ENCODE data around the gene TNPO2.

TNPO2 gene

GRCh38 chr19:12676384-12676792 is 47.3 kb downstream of the TNPO2 start:
- Histone ChIP-seq H3K9me3 (ENCODE audit: control insufficient read depth in 2 of 2, low read length in 2 of 2) (no peaks in the 10 kb centered on the region), H3K36me3 (ENCODE audit: control insufficient read depth in 2 of 2, insufficient read depth in 2 of 2, low read length in 2 of 2) (peaks cover 38 to 53% of the 10 kb centered on the region in 2 donors), H3K4me3 (ENCODE audit: low read length in 2 of 2) (peak overlapping the region in 1 of 2 donors; percentile 22), H3K27me3 (ENCODE audit: control insufficient read depth in 1 of 2, insufficient read depth in 2 of 2, low read length in 2 of 2) (no peaks in the 10 kb centered on the region), H3K4me1 (ENCODE audit: control insufficient read depth, insufficient read depth, low read length) (peaks cover 13% of the 10 kb centered on the region), H3K9ac (ENCODE audit: low read length in 2 of 2) (no peak overlapping the region), H3K27ac (ENCODE audit: low read length) (no peak overlapping the region)

- Histone ChIP-seq H3K4me1 (ENCODE audit: control insufficient read depth, insufficient read depth, low read length) (peaks cover 13% of the 10 kb centered on the region), H3K4me3 (ENCODE audit: low read length in 2 of 2) (peak overlapping the region in 1 of 2 donors; percentile 22), H3K27ac (ENCODE audit: low read length) (no peak overlapping the region), H3K27me3 (ENCODE audit: control insufficient read depth in 1 of 2, insufficient read depth in 2 of 2, low read length in 2 of 2) (no peaks in the 10 kb centered on the region), H3K36me3 (ENCODE audit: control insufficient read depth in 2 of 2, insufficient read depth in 2 of 2, low read length in 2 of 2) (peaks cover 38 to 53% of the 10 kb centered on the region in 2 donors), H3K9me3 (ENCODE audit: control insufficient read depth in 2 of 2, low read length in 2 of 2) (no peaks in the 10 kb centered on the region), H3K9ac (ENCODE audit: low read length in 2 of 2) (no peak overlapping the region)
Measured at GRCh38 chr19:12675940-12676339, 47.8 kb downstream of the TNPO2 start.

DNA sequence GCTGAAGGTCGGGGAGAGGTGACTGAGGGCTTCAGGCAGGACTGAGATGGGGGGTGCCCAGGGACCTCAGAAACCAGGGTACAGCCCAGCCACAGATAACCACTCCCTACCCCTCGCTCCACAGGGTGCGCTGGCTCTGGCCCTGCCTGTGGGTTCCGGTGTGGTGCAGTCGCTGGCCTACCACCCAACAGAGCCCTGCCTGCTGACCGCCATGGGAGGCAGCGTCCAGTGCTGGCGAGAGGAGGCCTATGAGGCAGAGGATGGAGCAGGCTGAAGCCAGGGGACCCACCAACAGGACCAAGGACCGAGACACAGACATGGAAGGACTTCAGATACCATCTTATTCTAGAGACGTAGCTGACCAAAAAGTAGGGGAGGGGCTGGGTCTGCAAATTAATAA is 48.3 kb downstream of the TNPO2 start:
- Histone ChIP-seq H3K4me1 (ENCODE audit: control insufficient read depth, insufficient read depth, low read length) (peaks cover 17% of the 10 kb centered on the region), H3K27me3 (ENCODE audit: control insufficient read depth in 1 of 2, insufficient read depth in 2 of 2, low read length in 2 of 2) (no peaks in the 10 kb centered on the region), H3K27ac (ENCODE audit: low read length) (no peak overlapping the region), H3K36me3 (ENCODE audit: control insufficient read depth in 2 of 2, insufficient read depth in 2 of 2, low read length in 2 of 2) (peaks cover 38 to 53% of the 10 kb centered on the region in 2 donors), H3K9ac (ENCODE audit: low read length in 2 of 2) (no peak overlapping the region), H3K4me3 (ENCODE audit: low read length in 2 of 2) (no peak overlapping the region), H3K9me3 (ENCODE audit: control insufficient read depth in 2 of 2, low read length in 2 of 2) (no peaks in the 10 kb centered on the region)

GRCh38 chr19:12672744-12673143 is 51.0 kb downstream of the TNPO2 start:
- Histone ChIP-seq H3K9me3 (ENCODE audit: control insufficient read depth in 2 of 2, low read length in 2 of 2) (no peaks in the 10 kb centered on the region), H3K27ac (ENCODE audit: low read length) (no peak overlapping the region), H3K4me3 (ENCODE audit: low read length in 2 of 2) (no peak overlapping the region), H3K9ac (ENCODE audit: low read length in 2 of 2) (no peak overlapping the region), H3K4me1 (ENCODE audit: control insufficient read depth, insufficient read depth, low read length) (peaks cover 26% of the 10 kb centered on the region), H3K27me3 (ENCODE audit: control insufficient read depth in 1 of 2, insufficient read depth in 2 of 2, low read length in 2 of 2) (no peaks in the 10 kb centered on the region), H3K36me3 (ENCODE audit: control insufficient read depth in 2 of 2, insufficient read depth in 2 of 2, low read length in 2 of 2) (peaks cover 27 to 38% of the 10 kb centered on the region in 2 donors)

- Histone ChIP-seq H3K4me1 (ENCODE audit: control insufficient read depth, insufficient read depth, low read length) (peaks cover 41% of the 10 kb centered on the region), H3K36me3 (ENCODE audit: control insufficient read depth in 2 of 2, insufficient read depth in 2 of 2, low read length in 2 of 2) (peaks cover 12 to 20% of the 10 kb centered on the region in 2 donors), H3K27me3 (ENCODE audit: control insufficient read depth in 1 of 2, insufficient read depth in 2 of 2, low read length in 2 of 2) (no peaks in the 10 kb centered on the region), H3K9ac (ENCODE audit: low read length in 2 of 2) (peak overlapping the region; percentile 89 to 95), H3K9me3 (ENCODE audit: control insufficient read depth in 2 of 2, low read length in 2 of 2) (no peaks in the 10 kb centered on the region), H3K4me3 (ENCODE audit: low read length in 2 of 2) (peak overlapping the region; percentile 92 to 97), H3K27ac (ENCODE audit: low read length) (peak overlapping the region; percentile 95)
Measured at GRCh38 chr19:12670159-12670928, 53.4 kb downstream of the TNPO2 start.

DNA sequence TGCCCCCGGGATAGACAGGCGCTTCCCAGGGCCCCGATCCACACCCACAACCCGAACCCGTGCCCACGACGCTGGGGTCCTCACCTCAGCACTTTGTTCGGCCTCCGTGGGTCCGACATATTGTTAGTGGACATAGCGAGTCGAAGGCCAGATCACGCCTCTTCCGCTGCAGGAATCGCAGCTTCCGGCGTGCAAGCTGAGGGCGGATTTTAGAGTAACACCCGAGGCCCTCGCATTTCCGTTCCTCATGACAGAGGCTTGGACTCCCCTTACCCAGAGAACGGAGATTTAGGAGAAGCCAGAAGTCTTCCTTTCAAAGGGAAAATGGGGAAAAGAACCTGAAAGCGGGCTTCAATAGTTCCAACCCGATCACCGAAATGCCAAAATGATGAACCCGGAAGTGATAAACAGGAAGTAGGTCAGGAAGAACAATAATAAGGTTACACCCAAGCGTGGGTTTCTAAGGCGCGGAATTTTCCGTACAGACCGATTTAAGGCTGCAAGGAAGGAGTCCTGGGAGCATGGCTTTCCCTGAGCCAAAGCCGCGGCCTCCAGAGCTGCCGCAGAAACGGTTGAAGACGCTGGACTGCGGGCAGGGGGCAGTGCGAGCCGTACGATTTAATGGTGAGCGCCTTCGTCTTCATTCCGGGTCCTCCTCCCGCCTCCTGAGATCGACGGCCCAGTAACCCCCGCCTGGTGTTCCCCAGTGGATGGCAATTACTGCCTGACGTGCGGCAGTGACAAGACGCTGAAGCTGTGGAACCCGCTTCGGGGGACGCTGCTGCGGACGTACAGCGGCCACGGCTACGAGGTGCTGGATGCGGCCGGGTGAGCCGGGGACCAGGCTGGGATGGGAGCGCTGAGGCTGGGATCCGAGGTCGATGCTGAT is 54.2 kb downstream of the TNPO2 start:
- Histone ChIP-seq H3K27me3 (ENCODE audit: control insufficient read depth in 1 of 2, insufficient read depth in 2 of 2, low read length in 2 of 2) (no peaks in the 10 kb centered on the region), H3K9me3 (ENCODE audit: control insufficient read depth in 2 of 2, low read length in 2 of 2) (no peaks in the 10 kb centered on the region), H3K27ac (ENCODE audit: low read length) (peak overlapping the region; percentile 95), H3K36me3 (ENCODE audit: control insufficient read depth in 2 of 2, insufficient read depth in 2 of 2, low read length in 2 of 2) (peaks cover 12 to 23% of the 10 kb centered on the region in 2 donors), H3K4me3 (ENCODE audit: low read length in 2 of 2) (peak overlapping the region; percentile 92 to 97), H3K4me1 (ENCODE audit: control insufficient read depth, insufficient read depth, low read length) (peaks cover 41% of the 10 kb centered on the region), H3K9ac (ENCODE audit: low read length in 2 of 2) (peak overlapping the region; percentile 89 to 95)

DNA sequence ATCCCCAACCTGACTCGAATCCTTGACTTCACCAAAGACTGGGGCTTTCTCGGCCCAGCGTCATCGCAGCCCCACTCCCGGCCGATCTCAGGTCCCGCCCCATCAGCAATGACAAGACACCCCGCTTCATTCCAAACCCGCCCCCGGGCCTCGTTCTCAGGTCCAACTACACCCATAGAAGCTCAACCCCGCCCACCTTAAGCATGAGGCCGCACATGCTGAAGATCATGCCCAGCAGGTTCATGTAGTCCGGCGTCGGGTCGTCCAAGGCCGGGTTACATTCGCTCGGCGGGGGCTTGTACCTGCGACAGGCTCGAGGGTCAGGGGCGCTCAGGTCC is 54.8 kb downstream of the TNPO2 start:
- H3K9me3 ChIP-seq (ENCODE audit: control insufficient read depth in 2 of 2, low read length in 2 of 2) = no peaks in the 10 kb centered on the region
- H3K4me1 ChIP-seq (ENCODE audit: control insufficient read depth, insufficient read depth, low read length) = peaks cover 41% of the 10 kb centered on the region
- H3K36me3 ChIP-seq (ENCODE audit: control insufficient read depth in 2 of 2, insufficient read depth in 2 of 2, low read length in 2 of 2) = peaks cover 6 to 16% of the 10 kb centered on the region in 2 donors

GRCh38 chr19:12668346-12668745 is 55.4 kb downstream of the TNPO2 start:
- no peaks in the 10 kb centered on the region for H3K9me3 ChIP-seq (ENCODE audit: control insufficient read depth in 2 of 2, low read length in 2 of 2)
- peak overlapping the region; percentile 95 for H3K27ac ChIP-seq (ENCODE audit: low read length)
- peaks cover 41% of the 10 kb centered on the region for H3K4me1 ChIP-seq (ENCODE audit: control insufficient read depth, insufficient read depth, low read length)
- H3K9ac ChIP-seq (ENCODE audit: low read length in 2 of 2) = peak overlapping the region; percentile 89 to 95
- no peaks in the 10 kb centered on the region for H3K27me3 ChIP-seq (ENCODE audit: control insufficient read depth in 1 of 2, insufficient read depth in 2 of 2, low read length in 2 of 2)
- H3K36me3 ChIP-seq (ENCODE audit: control insufficient read depth in 2 of 2, insufficient read depth in 2 of 2, low read length in 2 of 2) = peaks cover 7 to 17% of the 10 kb centered on the region in 2 donors
- H3K4me3 ChIP-seq (ENCODE audit: low read length in 2 of 2) = peak overlapping the region; percentile 92 to 97

More for the DNA sequence above, 54.8 kb downstream of the TNPO2 start:
- Histone ChIP-seq H3K27ac (ENCODE audit: low read length) (peak overlapping the region; percentile 95), H3K9ac (ENCODE audit: low read length in 2 of 2) (peak overlapping the region; percentile 89 to 95), H3K4me3 (ENCODE audit: low read length in 2 of 2) (peak overlapping the region; percentile 92 to 97), H3K27me3 (ENCODE audit: control insufficient read depth in 1 of 2, insufficient read depth in 2 of 2, low read length in 2 of 2) (no peaks in the 10 kb centered on the region)

DNA sequence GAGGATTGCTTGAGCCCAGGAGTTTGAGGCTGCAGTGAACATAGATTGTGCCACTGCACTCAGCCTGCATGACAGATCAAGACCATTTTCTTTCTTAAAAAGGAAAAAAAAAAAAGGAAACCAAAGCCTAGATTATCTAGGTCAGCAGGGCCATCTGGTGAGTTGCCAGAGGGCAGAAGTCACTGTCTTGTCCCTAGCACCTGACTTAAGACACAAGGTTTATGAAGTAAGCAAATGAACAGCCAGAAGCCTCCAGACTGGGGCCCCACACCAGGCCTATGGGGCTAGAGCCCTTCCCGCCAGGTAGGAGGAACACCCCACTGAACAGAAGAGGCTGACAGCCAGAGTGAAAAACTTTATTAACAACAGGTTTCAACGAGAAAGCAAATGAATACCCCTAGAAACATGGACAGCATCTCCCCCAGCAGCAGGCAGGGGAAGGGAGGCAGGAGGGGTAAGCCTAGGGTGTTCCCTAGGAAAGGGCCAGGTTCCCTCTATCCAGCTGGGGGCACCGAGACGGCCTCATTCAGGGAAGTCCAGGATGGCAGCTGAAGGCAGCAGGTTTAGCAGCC is 55.9 kb downstream of the TNPO2 start:
- Histone ChIP-seq H3K4me1 (ENCODE audit: control insufficient read depth, insufficient read depth, low read length) (peaks cover 41% of the 10 kb centered on the region), H3K36me3 (ENCODE audit: control insufficient read depth in 2 of 2, insufficient read depth in 2 of 2, low read length in 2 of 2) (peaks cover 8 to 15% of the 10 kb centered on the region in 2 donors), H3K4me3 (ENCODE audit: low read length in 2 of 2) (peak overlapping the region; percentile 92 to 97), H3K9me3 (ENCODE audit: control insufficient read depth in 2 of 2, low read length in 2 of 2) (no peaks in the 10 kb centered on the region), H3K9ac (ENCODE audit: low read length in 2 of 2) (peak overlapping the region in 1 of 2 donors; percentile 29), H3K27me3 (ENCODE audit: control insufficient read depth in 1 of 2, insufficient read depth in 2 of 2, low read length in 2 of 2) (no peaks in the 10 kb centered on the region), H3K27ac (ENCODE audit: low read length) (peak overlapping the region; percentile 18)

GRCh38 chr19:12666265-12667048 is 57.3 kb downstream of the TNPO2 start, which contains the start of the genes MAN2B1 and WDR83:
MAN2B1 (minus strand) TSS chr19:12666742; CDS start chr19:12666701, 41 bp downstream.
WDR83 (plus strand) TSS chr19:12666807; CDS start chr19:12669791, 2,984 bp downstream.
- Histone ChIP-seq H3K9me3 (ENCODE audit: control insufficient read depth in 2 of 2, low read length in 2 of 2) (no peaks in the 10 kb centered on the region), H3K4me3 (ENCODE audit: low read length in 2 of 2) (peak within 1 kb of the TSS; percentile 94 to 97), H3K27me3 (ENCODE audit: control insufficient read depth in 1 of 2, insufficient read depth in 2 of 2, low read length in 2 of 2) (no peaks in the 10 kb centered on the region), H3K27ac (ENCODE audit: low read length) (peak within 1 kb of the TSS; percentile 64), H3K36me3 (ENCODE audit: control insufficient read depth in 2 of 2, insufficient read depth in 2 of 2, low read length in 2 of 2) (peaks cover 5 to 13% of the 10 kb centered on the region in 2 donors), H3K4me1 (ENCODE audit: control insufficient read depth, insufficient read depth, low read length) (peaks cover 41% of the 10 kb centered on the region), H3K9ac (ENCODE audit: low read length in 2 of 2) (peak within 1 kb of the TSS; percentile 89 to 90)
